ENCODE measurements around the gene LIN37.

- TF ChIP-seq POLR2AphosphoS5 (IDR thresholded peaks at IDR 0.05; ENCODE audit: borderline replicate concordance, low read depth, low read length): no peak
- no peak for TF ChIP-seq EZH2 (IDR thresholded peaks at IDR 0.05)
Measured at GRCh38 chr19:35703343-35703742, 45.0 kb upstream of the LIN37 start.

All from SK-N-MC (cell line).